HT-29 (cell line): Measurements from ENCODE around the gene ZC3H7B. TPM values are rescaled to one million over a fixed set of nuclear protein-coding genes. Genes with fewer than 3 reads are reported as not detected.
"Not testable (repeated sequence)": the region's sequence is repeated elsewhere in the genome, so short reads cannot be mapped to it uniquely, and the experiment has no call there.

Experiments
- DNase-seq: peaks from one replicate; pipeline ENCODE4 v3.0.0-alpha.2; 2015; ENCODE audit warnings: low spot score
- total RNA-seq: library from RNA; depleted of rRNA; stranded (reverse); fragments of >200 nt; shearing (Covaris generic); gene quantifications from 2 replicates; pipeline ENCODE4 v1.2.3, GENCODE V29; 2014

The ZC3H7B gene
- total RNA-seq, 1 experiment from 2014 or later: 40.9 TPM

DNA sequence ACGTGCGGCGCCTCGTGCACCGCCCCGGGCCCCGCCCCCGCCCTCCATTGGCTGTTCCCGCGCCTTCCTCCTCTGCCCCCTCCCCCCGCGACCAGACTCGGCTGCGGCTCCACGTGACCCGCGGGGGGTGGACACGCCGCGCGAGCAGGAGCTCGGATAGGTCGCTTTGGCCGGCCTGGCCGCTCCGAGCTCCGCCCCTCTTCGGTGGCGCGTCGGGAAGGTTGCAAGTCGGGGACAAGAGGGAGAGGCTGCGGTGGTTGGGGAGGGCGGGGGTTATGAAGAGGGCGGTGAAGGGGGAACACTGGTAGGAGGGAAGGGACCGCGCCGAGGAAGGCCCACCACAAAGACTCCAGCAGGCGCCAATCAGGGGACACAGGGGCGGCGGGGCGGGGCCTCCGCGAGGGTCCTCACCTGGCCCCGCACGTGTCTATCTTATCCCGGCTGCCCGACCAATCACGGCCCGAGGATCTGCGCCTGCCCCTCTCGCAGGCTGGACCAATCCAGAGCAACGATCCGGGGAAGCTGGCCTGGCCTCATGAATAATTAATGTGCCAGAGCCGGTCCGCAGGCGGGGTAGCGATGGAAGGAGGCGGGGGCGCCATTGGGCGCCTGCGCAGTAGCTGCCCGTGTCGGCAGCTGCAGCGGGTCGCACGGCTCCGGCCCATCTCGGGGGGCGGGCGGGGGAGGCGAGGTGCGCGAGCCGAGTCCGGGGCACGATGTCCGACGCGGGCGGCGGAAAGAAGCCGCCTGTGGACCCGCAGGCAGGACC, 80.2 kb downstream of the ZC3H7B start, which contains the start of gene TEF:
TSS of gene TEF (plus strand) at position 614 of the 769 bp plus-strand sequence. CDS start at position 717, 103 bp downstream.
- peak; percentile 93 for DNase-seq

DNA sequence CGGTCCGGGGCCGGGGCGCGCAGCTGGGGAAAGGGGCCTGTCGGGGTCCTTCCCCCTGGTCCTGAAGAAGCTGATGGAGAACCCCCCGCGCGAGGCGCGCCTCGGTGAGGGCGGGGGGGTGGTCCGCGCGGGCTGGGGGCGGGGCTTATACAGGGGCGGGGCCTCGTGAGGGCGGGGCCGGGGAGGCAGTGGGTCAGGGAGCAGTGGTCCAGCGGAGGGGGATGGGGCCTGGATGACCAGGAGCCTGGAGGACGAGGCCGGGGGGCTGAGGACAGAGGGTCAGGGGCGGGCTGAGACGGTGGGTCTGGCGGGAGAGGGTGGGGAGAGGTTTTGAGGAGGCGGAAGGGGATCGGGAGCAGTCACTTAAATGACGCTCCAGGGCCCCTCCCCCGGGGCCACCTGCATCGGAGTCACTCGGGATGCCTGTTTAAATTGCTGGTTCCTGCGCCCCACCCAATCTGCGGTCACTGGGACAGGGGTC, 80.8 kb downstream of the ZC3H7B start:
- DNase-seq: peak; percentile 25

DNA sequence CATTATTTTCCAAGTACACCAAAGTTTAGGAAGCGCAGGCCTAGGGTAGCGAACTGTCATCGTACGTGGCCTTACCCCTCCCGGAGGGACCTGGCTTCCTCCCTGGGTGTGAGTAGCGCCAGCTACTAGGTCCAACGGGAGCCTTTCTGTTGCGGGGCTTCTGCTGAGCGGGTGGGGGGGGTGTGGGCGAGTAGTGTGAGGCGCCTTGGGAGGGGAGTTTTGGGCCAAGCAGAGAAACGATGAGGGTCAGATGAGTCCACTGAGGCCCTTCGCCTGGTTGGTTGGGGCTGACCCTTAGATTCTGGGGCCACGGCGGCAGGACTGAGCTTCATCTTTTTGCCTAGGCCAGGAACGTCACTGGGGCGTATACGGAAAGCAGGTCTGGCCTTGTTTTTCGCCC, 81.3 kb downstream of the ZC3H7B start:
- no peak for DNase-seq

GRCh38 chr22:41383085-41383484, 81.8 kb downstream of the ZC3H7B start:
- DNase-seq: no peak

DNA sequence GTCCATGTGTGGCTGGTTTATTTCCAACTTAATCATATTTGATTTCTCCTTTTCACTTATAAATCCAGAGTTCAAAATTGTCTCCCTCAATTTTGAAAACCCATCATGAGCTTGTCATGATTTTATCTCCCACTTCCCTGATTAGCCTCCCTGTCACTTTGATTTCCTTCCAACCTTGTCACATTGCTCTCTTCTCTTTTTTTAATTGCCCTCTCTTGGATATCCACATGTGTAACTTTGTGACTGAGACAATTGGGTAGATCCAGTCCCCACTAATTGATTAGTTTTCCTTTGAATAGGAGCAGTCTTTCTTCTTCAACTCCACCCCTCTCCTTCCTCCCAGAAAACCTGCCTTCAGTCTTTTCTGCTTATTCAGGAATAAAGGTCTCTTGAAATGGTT, 82.8 kb downstream of the ZC3H7B start:
- no peak for DNase-seq

DNA sequence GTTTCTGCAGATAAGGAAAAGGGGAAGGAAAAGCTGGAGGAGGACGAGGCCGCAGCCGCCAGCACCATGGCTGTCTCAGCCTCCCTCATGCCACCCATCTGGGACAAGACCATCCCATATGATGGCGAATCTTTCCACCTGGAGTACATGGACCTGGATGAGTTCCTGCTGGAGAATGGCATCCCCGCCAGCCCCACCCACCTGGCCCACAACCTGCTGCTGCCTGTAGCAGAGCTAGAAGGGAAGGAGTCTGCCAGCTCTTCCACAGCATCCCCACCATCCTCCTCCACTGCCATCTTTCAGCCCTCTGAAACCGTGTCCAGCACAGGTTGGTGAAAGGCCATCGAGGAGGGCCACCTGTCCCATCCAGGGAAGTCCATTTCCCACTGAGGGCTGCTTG, 86.0 kb downstream of the ZC3H7B start:
- DNase-seq: no peak

GRCh38 chr22:41394012-41394356, 92.7 kb downstream of the ZC3H7B start:
- DNase-seq: no peak

DNA sequence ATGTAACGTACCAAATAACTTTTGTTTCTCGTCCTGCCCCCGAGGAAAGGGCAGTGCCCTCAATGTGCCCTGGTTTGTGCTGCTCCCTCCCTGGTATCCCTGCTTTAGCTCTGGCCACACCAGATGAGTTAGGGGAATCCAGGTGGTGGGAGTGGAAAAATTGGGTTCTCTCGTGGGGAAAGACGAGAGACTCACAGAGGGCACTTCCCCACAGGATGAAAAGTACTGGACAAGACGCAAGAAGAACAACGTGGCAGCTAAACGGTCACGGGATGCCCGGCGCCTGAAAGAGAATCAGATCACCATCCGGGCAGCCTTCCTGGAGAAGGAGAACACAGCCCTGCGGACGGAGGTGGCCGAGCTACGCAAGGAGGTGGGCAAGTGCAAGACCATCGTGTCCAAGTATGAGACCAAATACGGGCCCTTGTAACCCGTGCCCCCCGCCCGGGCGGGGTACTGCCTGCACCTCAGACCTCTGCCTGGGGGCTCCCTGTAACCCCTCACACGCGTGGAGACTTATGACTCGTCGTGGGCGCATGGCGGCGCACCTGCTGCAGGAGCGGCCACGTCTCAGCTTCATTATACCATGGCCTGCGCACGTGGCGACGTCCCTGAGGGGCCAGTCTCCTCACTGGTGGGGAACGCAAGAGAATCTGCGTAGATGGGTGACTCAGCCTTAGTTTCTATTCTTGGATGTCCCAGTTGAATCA, 94.4 kb downstream of the ZC3H7B start:
- no peak for DNase-seq

DNA sequence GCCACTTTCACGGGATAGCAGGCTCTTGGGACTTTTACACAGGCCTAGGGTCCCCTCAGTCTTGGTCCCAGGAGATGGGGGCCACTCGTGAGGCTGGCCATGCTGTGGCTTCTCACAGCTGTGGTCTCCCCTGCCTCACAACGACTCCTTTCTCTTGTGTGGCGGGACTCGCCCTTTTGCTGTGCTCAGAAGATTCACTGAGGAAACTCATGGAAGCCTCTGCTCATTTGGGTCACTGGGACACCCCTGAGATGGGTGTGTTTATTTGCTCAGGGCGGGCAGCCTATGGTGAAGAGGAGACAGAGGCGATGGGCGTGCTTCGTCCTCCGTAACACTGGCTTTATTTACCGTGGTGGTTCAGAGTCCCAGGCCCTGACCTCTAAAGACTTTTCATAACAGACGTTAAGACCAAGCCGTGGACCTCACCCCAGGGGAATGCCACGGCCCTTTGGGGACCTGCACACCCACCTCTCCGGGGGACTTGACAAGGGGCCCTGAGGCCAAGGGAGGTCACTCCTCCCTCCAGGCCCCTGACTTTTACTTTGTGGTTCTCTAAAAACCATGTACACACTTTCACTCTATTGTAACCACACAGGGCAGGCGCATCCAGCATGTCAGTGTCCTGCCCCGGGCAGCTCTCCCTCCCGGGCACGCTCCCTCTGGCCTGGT, 96.0 kb downstream of the ZC3H7B start:
- DNase-seq: peak; percentile 23

DNA sequence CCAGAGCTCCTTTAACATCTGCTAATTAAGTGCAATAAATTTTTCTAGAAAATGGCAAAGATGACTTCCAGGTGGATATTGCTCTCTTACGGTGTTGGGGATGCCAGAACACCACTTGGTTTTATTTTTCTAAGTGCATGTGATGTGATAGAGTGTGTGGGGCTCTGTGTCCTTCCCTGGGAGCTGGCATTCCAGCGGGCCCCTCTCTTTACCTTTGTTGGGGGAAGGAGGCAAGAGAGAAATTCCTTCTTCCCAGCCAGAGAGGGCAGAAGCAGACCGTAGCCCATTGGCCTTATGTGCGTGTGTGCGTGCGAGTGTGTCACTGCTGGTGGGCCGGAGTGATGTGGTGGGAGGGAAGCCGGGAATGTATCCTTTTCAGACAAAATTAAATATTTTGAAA, 97.6 kb downstream of the ZC3H7B start:
- DNase-seq: no peak

- DNase-seq: peak; percentile 82
Measured at GRCh38 chr22:41401781-41402648, 100.7 kb downstream of the ZC3H7B start.

- DNase-seq: not testable (repeated sequence)
Measured at GRCh38 chr22:41402851-41403250, 101.5 kb downstream of the ZC3H7B start.

GRCh38 chr22:41403532-41404318, 102.4 kb downstream of the ZC3H7B start:
- peak; percentile 86 for DNase-seq

- DNase-seq: no peak
Measured at GRCh38 chr22:41405588-41405987, 104.3 kb downstream of the ZC3H7B start.

GRCh38 chr22:41406410-41406809, 105.1 kb downstream of the ZC3H7B start:
- no peak for DNase-seq

- DNase-seq: no peak
Measured at GRCh38 chr22:41407433-41407832, 106.1 kb downstream of the ZC3H7B start.

DNA sequence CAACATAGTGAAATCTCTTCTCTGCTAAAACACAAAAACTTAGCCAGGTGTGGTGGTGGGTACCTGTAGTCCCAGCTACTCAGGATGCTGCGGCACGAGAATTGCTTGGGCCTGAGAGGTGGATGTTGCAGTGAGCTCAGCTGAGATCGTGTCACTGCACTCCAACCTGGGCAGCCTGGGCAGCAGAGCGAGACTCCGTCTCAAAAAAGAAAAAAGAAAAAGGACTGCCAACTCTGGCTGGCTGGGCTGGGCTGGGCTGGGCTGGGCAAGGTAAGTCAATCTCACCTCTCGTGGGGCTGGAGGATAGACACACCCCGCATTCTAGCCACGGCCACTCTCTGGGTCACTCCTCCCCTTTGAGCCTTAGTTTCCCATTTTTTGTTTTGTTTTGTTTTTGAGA, 107.3 kb downstream of the ZC3H7B start:
- no peak for DNase-seq
